Spleen (tissue), 11 donors: Measurements from ENCODE around the gene ZNF324B. TPM values are rescaled to one million over a fixed set of nuclear protein-coding genes. Genes with fewer than 3 reads are reported as not detected.

Experiments used
- DNase-seq: peaks from one replicate; pipeline ENCODE4 v3.0.0-alpha.2; 2020
- H3K27ac ChIP-seq, 8 donors: fragments of 200-600 bp; sonication (generic) in 7 of 8; 1 replicate in 4 of 8; 2 replicates in 4 of 8; pipeline versions ENCODE4 v1.5.0 to v1.8.0; 2016 to 2021; ENCODE audit warnings: inconsistent platforms in 4 of 8, mild to moderate bottlenecking in 4 of 8, moderate library complexity in 1 of 8
- H3K27me3 ChIP-seq, 7 donors: fragments of 200-600 bp; sonication (generic) in 6 of 7; replicated peaks in 1 of 7; 1 replicate in 4 of 7; 2 replicates in 3 of 7; pipeline versions ENCODE4 v1.5.0 to v1.8.0; 2016 to 2021; ENCODE audit warnings: inconsistent platforms in 3 of 7, mild to moderate bottlenecking in 1 of 7
- H3K36me3 ChIP-seq, 6 donors: fragments of 200-600 bp; sonication (generic) in 5 of 6; 1 replicate in 4 of 6; 2 replicates in 2 of 6; pipeline versions ENCODE4 v1.5.0 to v1.8.0; 2016 to 2021; ENCODE audit warnings: inconsistent platforms in 2 of 6
- H3K4me1 ChIP-seq, 6 donors: fragments of 200-600 bp; sonication (generic) in 5 of 6; 1 replicate in 3 of 6; 2 replicates in 3 of 6; pipeline versions ENCODE4 v1.5.0 to v1.8.0; 2016 to 2021; ENCODE audit warnings: inconsistent platforms in 3 of 6
- H3K4me3 ChIP-seq, 8 donors: fragments of 200-600 bp; sonication (generic) in 7 of 8; 1 replicate in 4 of 8; 2 replicates in 4 of 8; pipeline versions ENCODE4 v1.5.0 to v1.8.0; 2016 to 2021; ENCODE audit warnings: inconsistent platforms in 4 of 8, mild to moderate bottlenecking in 4 of 8, moderate library complexity in 2 of 8
- H3K9me3 ChIP-seq, 8 donors: fragments of 200-600 bp; sonication (generic) in 7 of 8; 1 replicate in 4 of 8; 2 replicates in 4 of 8; pipeline versions ENCODE4 v1.5.0 to v1.8.0; 2016 to 2021; ENCODE audit warnings: inconsistent platforms in 4 of 8
- POLR2A ChIP-seq, 3 donors: fragments of 450-650 bp; IDR thresholded peaks; one replicate each; pipeline ENCODE4 v1.5.1; 2017; ENCODE audit warnings: antibody characterized with exemption in 3 of 3, mild to moderate bottlenecking in 1 of 3
- POLR2AphosphoS5 ChIP-seq, 3 donors: sonication (generic); formaldehyde crosslinking; IDR thresholded peaks; one replicate each; pipeline ENCODE4 v1.5.1; 2017; ENCODE audit warnings: antibody characterized with exemption in 3 of 3
- WGBS, 5 donors: extraction: QIAGEN DNeasy Blood & Tissue Kit in 3 of 5; methylation state at CpG; one replicate each; pipeline versions ENCODE4 v1.1.5 to v1.1.7; 2013 to 2018; 5-methylcytosine and 5-hydroxymethylcytosine counted together
- intact Hi-C: fragments of 100-400 bp; cut with DNase I; formaldehyde crosslinking; loops from one replicate; pipeline ENCODE4 v1.15.0; 2023; ENCODE audit warnings: low total_unique reads
- polyA plus RNA-seq, 3 donors: library from polyadenylated mRNA; stranded (reverse); fragments of 200-250 nt; gene quantifications; one replicate each; pipeline ENCODE4 v1.2.1, GENCODE V29; 2013
- total RNA-seq, 7 donors: library from RNA; depleted of rRNA in 3 of 7; stranded (reverse); fragments of >200 nt in 3 of 7; fragmentation: NEBNext Ultra II Directional in 4 of 7; extraction: Animal tissue kit (Norgen Biotek cat#: 25700) in 4 of 7; gene quantifications; one replicate each; pipeline versions ENCODE4 v1.1.0 to v1.2.1, GENCODE V29; 2016 to 2021
- TF ChIP-seq, protein P1 (sequence below), 11 experiments: fragments of 200-600 bp in 7 of 11; fragments of 450-650 bp in 4 of 11; sonication (generic) in 4 of 11; IDR thresholded peaks in 8 of 11; conservative IDR thresholded peaks in 3 of 11; 1 replicate in 7 of 11; 2 replicates in 4 of 11; pipeline versions ENCODE4 v1.4.0 to v1.8.0; 2016 to 2021; ENCODE audit warnings: antibody characterized with exemption in 11 of 11, inconsistent platforms in 4 of 11, mild to moderate bottlenecking in 1 of 11
- donor health status: healthy with polysubstance abuse.
- donor health status: DM: no; HTN: no; CAD: no; lungs with moderate emphysema.
- donor health status: DM: no; HTN: no; CAD: no.
- donor health status: Bipolar disorder and iron deficiency.
- donor health status: healthy.
- donor health status: DM: no; HTN: no; CAD: no.
- donor health status: DM: yes; HTN: yes; CAD: no.

ZNF324B gene
- total and polyA plus RNA-seq, 10 donors: 0.98 to 12.5 (median 7.8) TPM

DNA sequence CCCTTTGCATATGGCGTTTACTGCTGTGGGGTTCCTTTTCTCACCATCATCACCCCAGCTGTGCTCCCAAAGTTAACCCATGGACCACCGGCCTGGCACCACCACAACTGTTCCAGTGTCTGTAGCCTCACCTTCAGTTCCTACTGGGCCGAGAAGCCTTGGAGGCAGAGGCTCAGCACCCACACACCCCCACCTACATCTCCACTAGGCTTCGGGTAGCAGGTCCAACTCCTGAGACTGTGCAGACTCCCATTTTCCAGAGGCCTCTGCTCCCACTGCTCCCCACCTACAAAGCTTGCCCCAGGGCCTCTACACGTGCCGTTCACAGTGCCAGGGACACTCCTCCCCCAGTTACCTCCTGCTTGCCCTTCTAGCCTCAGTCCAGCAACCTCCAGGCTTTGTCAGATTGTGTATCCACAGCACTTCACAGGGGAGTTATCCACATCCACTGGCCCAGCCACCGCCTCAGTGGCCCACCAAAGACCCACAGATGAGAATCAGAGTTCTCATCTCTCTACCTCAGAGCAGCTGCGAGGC lies 46.3 kb downstream of the ZNF324B start:
- intact Hi-C loops: no loop called here
- no peak overlapping the region for H3K27ac ChIP-seq
- H3K27me3 ChIP-seq: no peaks in the 10 kb centered on the region
- peaks cover 0 to 20% (median 6%) of the 10 kb centered on the region in 8 donors for H3K9me3 ChIP-seq
- DNase-seq: no peak
- WGBS, 5 donors: 88 to 97% (median 91%) methylated on average over 8 of the region's 8 CpGs
- no peak overlapping the region for H3K4me3 ChIP-seq
- H3K36me3 ChIP-seq: no peaks in the 10 kb centered on the region
- TF ChIP-seq POLR2AphosphoS5 (IDR thresholded peaks at IDR 0.05) (no peak), POLR2A (IDR thresholded peaks at IDR 0.05) (no peak)
- TF ChIP-seq, protein P1, sequence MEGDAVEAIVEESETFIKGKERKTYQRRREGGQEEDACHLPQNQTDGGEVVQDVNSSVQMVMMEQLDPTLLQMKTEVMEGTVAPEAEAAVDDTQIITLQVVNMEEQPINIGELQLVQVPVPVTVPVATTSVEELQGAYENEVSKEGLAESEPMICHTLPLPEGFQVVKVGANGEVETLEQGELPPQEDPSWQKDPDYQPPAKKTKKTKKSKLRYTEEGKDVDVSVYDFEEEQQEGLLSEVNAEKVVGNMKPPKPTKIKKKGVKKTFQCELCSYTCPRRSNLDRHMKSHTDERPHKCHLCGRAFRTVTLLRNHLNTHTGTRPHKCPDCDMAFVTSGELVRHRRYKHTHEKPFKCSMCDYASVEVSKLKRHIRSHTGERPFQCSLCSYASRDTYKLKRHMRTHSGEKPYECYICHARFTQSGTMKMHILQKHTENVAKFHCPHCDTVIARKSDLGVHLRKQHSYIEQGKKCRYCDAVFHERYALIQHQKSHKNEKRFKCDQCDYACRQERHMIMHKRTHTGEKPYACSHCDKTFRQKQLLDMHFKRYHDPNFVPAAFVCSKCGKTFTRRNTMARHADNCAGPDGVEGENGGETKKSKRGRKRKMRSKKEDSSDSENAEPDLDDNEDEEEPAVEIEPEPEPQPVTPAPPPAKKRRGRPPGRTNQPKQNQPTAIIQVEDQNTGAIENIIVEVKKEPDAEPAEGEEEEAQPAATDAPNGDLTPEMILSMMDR (IDR thresholded peaks at IDR 0.05 in 8 of 11, conservative IDR thresholded peaks at IDR 0.05 in 3 of 11): no peak
- H3K4me1 ChIP-seq: peaks cover 9 to 29% (median 17%) of the 10 kb centered on the region in 6 donors

DNA sequence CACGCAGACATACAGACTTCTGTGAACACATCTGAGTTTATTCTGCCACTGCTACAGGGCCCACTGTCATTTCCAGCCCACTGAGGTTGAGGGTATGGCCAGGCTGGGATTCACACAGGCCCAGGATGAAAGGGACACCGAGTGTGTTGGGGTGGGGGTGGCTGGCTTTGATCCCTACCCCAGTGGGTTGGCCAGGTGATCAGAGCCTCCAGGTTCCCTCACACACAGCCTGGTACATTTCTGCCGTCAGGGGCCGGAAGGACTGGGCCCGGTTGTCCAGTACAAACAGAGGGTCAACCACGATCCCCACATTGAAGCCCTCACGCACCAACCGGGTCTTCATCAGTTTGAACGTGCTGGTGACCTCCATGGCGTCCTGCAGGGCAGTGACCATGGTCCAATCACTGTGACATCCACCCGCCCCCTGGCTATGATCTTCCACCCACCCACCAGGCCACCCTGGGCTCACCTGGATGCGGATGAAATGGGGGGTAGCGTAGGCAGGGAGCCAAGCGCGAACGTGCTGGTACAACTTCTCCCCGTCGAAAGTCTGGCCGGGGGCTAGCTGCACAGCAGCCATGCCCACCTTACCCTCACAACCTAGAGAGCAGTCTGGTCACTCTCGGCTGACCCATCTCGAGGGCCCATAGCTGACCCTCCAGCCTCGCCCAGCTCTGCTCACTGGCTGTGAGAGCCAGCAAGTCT lies 47.0 kb downstream of the ZNF324B start:
- Histone ChIP-seq H3K27me3 (no peaks in the 10 kb centered on the region), H3K27ac (peak overlapping the region in 7 of 8 donors; percentile 74 to 91 (median 87)), H3K9me3 (peaks cover 0 to 20% (median 6%) of the 10 kb centered on the region in 8 donors), H3K4me1 (peaks cover 9 to 29% (median 17%) of the 10 kb centered on the region in 6 donors), H3K4me3 (peak overlapping the region; percentile 40 to 75 (median 50)), H3K36me3 (no peaks in the 10 kb centered on the region)
- WGBS, 5 donors: 52 to 63% (median 62%) methylated on average over 14 to 22 of the region's 22 CpGs
- peak; percentile 80 for DNase-seq
- TF ChIP-seq, protein P1 (IDR thresholded peaks at IDR 0.05 in 8 of 11, conservative IDR thresholded peaks at IDR 0.05 in 3 of 11): no peak
- TF ChIP-seq POLR2A (IDR thresholded peaks at IDR 0.05): no peak
- TF ChIP-seq POLR2AphosphoS5 (IDR thresholded peaks at IDR 0.05): no peak
- intact Hi-C loops: no loop called here

DNA sequence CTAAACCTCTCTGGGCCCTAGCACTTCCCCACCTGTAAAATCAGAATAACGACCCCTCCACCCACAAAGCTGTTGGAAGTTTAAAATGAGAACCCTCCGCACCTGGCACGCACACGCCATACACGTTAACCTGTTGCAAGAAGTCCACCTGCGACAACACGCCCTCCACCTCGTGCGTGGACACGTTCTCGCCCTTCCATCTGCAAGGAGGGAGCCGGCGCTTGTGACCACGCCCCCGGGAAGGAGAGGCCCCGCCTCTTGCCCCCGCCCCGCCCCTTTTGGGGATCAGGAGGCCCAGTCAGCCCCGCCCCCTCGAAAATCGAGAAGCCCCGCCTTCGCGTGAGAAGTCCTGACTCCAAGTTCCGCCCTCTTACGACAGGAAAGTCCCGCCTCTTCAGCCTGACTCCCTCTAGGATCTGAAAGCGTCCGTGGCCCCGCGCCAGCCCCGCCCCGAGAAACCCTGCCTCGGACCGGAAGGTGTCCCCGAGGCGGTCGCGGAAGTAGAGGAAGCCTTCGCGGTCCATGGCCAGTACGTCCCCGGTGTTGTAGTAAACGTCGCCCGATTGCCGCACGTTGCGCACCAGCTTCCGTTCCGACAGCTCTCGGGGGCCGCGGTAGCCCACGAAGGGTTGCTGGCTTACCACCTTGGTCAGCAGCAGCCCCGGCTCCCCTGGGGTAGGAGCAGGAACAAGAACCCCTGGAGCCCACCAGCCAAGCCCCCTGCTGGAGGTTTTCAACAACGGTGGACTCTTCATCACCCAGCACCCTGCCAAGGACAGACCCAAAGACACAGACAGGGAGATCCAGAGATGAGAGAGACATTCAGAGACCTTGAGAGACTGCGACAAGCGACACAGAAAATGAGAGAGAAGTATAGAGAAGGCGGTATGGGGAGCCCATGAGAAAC lies 47.9 kb downstream of the ZNF324B start:
- intact Hi-C loops: no loop called here
- Histone ChIP-seq H3K27me3 (no peaks in the 10 kb centered on the region), H3K36me3 (no peaks in the 10 kb centered on the region), H3K27ac (peak overlapping the region; percentile 74 to 91 (median 86)), H3K9me3 (peaks cover 0 to 20% (median 6%) of the 10 kb centered on the region in 8 donors), H3K4me3 (peak overlapping the region; percentile 40 to 75 (median 50)), H3K4me1 (peaks cover 9 to 29% (median 17%) of the 10 kb centered on the region in 6 donors)
- peak; percentile 92 to 94 (median 92) for TF ChIP-seq POLR2AphosphoS5 (IDR thresholded peaks at IDR 0.05)
- TF ChIP-seq, protein P1 (IDR thresholded peaks at IDR 0.05 in 8 of 11, conservative IDR thresholded peaks at IDR 0.05 in 3 of 11): peak in 7 of 11 experiments; percentile 27 to 50 (median 34)
- no peak for TF ChIP-seq POLR2A (IDR thresholded peaks at IDR 0.05)
- DNase-seq: peak; percentile 98
- WGBS, 5 donors: 2 to 4% (median 3%) methylated on average over 32 to 60 of the region's 60 CpGs
